Measurements from ENCODE around the gene KIR2DL1.
"Not testable (repeated sequence)": the region's sequence is repeated elsewhere in the genome, so short reads cannot be mapped to it uniquely, and the experiment has no call there.

KIR2DL1 gene

DNA sequence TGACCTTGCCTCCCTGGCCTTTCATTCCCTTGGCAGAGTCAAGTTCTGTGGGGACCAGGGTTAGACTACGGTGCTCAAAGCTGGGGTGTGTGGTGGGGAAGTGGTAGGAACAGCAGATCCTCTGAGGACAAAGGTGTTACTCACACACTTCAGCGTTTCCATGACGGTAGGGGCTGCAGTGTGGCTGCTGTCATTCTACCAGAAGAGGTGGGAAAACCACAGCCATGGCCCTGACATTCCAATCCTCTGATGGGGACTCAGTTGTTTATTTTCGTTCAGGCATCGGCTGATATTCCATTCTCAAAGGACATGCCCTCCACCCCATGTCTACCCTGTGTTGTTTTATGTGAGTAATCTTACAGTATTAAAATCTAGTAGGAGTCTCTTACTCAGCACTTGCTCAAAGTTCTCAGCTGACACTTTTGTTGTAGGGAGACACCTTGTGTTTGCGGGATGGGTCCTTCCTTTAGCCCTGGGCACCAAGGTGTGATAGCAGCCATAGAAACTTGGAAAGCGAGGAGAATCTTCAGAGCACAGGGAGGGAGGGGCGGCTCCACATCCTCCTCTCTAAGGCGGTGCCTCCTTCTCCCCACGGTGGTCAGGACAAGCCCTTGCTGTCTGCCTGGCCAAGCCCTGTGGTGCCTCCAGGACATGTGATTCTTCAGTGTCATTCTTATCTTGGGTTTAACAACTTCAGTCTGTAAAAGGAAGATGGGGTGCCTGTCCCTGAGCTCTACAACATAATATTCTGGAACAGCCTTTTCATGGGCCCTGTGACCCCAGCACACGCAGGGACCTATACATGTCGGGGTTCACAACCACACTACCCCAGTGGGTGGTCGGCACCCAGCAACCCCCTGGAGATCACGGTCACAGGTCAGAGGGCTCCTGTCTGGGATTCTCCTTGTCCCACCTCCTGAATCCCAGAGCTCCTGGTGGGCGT is 1.7 kb downstream of the KIR2DL1 start:
- in situ Hi-C loops (cut with MboI; ENCODE audit: low sequenced_read_pairs): not testable (repeated sequence)

DNA sequence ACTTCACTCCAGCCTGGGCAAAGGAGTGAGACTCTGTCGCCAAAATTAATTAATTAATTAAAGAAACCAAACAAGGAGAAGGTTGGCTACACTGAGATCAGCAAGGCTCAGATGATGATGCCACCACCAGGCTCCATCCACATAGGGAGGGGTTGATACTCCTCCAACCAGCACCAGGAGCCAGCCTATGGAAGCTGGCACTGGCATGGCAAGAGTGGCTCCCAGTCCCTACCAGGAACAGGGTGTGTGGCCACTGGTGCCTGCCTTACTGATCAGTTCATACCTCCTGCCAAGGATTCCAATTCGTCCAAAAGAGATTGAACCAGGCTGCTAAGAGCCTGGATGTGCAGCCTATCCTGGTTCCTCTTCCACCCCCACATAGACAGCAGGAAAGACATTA is 3.1 kb downstream of the KIR2DL1 start:
- in situ Hi-C loops (cut with MboI; ENCODE audit: low sequenced_read_pairs): not testable (repeated sequence)

DNA sequence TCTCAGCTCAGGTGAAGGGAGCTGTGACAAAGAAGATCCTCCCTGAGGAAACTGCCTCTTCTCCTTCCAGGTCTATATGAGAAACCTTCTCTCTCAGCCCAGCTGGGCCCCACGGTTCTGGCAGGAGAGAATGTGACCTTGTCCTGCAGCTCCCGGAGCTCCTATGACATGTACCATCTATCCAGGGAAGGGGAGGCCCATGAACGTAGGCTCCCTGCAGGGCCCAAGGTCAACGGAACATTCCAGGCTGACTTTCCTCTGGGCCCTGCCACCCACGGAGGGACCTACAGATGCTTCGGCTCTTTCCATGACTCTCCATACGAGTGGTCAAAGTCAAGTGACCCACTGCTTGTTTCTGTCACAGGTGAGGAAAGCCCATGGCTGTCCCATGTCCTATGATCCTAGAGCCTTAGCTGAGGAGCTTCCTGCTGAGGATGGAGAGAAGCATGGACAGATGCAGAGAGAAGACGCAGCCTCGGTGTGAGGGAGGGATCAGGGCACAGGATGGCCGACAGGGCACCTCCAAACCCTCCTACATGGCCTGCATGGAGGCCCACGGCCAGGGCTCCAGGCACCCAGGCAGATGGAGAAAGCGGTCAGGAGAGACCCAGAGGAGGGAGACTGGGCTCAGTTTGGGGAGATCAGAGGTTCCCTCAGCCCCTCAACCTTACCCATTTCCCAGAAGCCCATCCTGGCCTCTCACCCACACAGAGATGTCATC is 5.7 kb downstream of the KIR2DL1 start:
- in situ Hi-C loops (cut with MboI; ENCODE audit: low sequenced_read_pairs): not testable (repeated sequence)

- in situ Hi-C loops (cut with MboI; ENCODE audit: low sequenced_read_pairs): not testable (repeated sequence)
These were observed 6.2 kb downstream of the KIR2DL1 start for GRCh38 chr19:54775830-54776229.

- in situ Hi-C loops (cut with MboI; ENCODE audit: low sequenced_read_pairs): not testable (repeated sequence)
These were observed 8.3 kb downstream of the KIR2DL1 start for GRCh38 chr19:54777851-54778250.

DNA sequence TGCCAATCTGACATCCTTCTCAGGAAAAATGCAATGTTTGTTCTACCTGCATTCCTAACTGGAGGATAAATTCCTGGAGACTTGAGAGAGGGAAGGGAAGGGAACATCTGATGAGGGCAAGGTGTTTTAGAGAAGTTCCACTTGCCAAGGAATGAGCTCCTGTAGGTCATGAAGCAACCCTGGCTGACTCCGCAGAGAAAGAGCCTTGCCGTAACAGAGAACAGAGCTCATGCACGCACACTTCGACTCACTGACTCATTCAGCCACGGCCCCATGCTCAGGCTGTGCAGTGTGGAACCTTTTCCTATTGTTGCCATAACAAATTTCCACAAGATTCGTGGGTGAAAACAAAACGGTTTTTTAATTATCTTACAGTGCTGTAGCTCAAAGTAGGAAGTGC is 9.3 kb downstream of the KIR2DL1 start:
- in situ Hi-C loops (cut with MboI; ENCODE audit: low sequenced_read_pairs): not testable (repeated sequence)

DNA sequence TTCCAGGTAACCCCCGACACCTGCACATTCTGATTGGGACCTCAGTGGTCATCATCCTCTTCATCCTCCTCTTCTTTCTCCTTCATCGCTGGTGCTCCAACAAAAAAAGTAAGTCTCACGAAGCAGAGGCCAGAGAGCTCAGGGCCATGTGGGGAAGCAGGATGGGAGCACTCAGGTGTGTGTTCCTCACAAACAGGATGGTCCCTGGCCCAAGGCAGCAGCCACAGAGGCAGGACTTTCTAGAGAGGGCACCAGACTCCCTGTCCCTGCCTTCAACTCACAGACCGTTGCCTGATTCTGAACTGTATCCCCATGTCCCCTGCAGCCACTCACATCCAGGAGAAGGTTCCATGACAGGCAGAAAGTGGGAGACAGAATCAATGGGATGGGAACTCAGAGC is 13.3 kb downstream of the KIR2DL1 start:
- in situ Hi-C loops (cut with MboI; ENCODE audit: low sequenced_read_pairs): not testable (repeated sequence)

DNA sequence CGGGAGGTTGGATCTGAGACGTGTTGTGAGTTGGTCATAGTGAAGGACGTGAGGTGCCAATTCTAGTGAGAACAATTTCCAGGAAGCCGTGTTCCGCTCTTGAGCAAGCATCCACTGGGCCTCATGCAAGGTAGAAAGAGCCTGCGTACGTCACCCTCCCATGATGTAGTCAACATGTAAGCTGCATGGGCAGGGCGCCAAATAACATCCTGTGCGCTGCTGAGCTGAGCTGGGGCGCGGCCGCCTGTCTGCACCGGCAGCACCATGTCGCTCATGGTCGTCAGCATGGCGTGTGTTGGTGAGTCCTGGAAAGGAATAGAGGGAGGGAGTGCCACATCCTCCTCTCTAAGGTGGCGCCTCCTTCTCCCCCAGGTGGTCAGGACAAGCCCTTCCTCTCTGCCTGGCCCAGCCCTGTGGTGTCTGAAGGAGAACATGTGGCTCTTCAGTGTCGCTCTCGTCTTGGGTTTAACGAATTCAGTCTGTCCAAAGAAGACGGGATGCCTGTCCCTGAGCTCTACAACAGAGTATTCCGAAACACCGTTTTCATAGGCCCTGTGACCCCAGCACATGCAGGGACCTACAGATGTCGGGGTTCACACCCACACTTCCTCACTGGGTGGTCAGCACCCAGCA is 16.6 kb downstream of the KIR2DL1 start:
- in situ Hi-C loops (cut with MboI; ENCODE audit: low sequenced_read_pairs): not testable (repeated sequence)

DNA sequence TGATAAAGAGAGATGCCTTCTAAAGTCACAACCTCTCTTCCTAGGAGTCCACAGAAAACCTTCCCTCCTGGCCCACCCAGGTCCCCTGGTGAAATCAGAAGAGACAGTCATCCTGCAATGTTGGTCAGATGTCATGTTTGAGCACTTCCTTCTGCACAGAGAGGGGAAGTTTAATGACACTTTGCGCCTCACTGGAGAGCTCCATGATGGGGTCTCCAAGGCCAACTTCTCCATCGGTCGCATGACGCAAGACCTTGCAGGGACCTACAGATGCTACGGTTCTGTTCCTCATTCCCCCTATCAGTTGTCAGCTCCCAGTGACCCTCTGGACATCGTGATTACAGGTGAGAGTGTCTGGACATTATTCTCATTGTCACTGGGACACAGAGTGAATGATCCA is 18.6 kb downstream of the KIR2DL1 start:
- in situ Hi-C loops (cut with MboI; ENCODE audit: low sequenced_read_pairs): not testable (repeated sequence)

GRCh38 chr19:54790711-54791110 is 21.1 kb downstream of the KIR2DL1 start:
- in situ Hi-C loops (cut with MboI; ENCODE audit: low sequenced_read_pairs): no loop called here

- in situ Hi-C loops (cut with MboI; ENCODE audit: low sequenced_read_pairs): no loop called here
These were observed 21.9 kb downstream of the KIR2DL1 start for GRCh38 chr19:54791476-54791875.

DNA sequence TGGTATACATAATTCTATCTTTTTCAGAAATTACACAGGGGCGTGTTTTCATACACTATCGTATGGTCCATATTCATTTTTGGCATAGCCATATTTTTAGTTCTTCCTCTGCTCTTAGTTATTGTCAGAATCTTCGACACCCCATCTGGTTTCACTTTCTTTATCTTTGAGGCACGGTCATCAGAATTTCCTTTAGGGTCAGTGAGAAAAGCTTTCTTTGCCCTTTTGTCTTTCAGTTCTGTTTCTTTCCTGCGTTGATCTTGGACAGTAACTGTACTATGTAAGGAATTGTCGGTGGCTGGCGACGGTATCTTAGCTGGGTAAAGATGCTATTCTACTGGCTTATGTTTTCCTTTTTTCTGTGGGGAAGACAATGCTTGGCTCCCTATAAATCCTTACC is 23.2 kb downstream of the KIR2DL1 start:
- in situ Hi-C loops (cut with MboI; ENCODE audit: low sequenced_read_pairs): no loop called here

GRCh38 chr19:54795758-54796157 is 26.2 kb downstream of the KIR2DL1 start:
- in situ Hi-C loops (cut with MboI; ENCODE audit: low sequenced_read_pairs): no loop called here

DNA sequence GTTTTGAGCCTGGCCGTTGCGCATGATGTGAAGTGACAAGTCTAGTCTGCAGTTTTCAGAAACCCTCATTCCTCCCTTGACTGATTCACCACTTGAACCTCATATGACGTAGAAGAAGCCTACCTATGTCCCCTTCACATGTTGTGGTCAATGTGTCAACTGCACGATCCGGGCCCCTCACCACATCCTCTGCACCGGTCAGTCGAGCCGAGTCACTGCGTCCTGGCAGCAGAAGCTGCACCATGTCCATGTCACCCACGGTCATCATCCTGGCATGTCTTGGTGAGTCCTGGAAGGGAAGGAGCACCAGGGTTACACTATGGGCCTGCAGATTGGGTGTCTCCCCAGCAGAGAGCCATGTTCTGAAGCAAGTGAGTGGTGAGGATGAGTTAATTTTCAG is 33.8 kb downstream of the KIR2DL1 start, which contains the start of gene KIR2DL4:
Gene KIR2DL4 (plus strand): TSS at position 201 of the 400 bp plus-strand sequence. CDS start 42 bp downstream, at position 243.
- in situ Hi-C loops (cut with MboI; ENCODE audit: low sequenced_read_pairs): no loop called here

DNA sequence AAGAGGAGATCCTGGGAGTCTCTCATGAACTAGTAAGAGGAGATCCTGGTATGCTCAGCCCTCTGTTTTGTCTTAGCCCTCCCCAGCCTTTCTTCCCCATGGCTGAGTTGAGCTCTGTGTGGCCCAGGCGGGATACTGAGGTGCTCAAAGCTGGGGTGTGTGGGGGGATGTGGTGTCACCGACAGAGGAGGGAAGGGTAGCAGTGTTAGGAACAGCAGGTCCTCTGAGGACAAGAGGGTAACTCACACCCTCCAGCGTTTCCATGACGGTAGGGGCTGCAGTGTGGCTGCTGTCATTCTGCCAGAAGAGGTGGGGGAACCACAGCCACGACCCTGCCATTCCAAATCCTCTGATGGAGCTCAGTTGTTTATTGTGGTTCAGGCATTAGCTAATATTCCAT is 34.5 kb downstream of the KIR2DL1 start:
- in situ Hi-C loops (cut with MboI; ENCODE audit: low sequenced_read_pairs): no loop called here

GRCh38 chr19:54804571-54804970 is 35.0 kb downstream of the KIR2DL1 start:
- in situ Hi-C loops (cut with MboI; ENCODE audit: low sequenced_read_pairs): no loop called here

DNA sequence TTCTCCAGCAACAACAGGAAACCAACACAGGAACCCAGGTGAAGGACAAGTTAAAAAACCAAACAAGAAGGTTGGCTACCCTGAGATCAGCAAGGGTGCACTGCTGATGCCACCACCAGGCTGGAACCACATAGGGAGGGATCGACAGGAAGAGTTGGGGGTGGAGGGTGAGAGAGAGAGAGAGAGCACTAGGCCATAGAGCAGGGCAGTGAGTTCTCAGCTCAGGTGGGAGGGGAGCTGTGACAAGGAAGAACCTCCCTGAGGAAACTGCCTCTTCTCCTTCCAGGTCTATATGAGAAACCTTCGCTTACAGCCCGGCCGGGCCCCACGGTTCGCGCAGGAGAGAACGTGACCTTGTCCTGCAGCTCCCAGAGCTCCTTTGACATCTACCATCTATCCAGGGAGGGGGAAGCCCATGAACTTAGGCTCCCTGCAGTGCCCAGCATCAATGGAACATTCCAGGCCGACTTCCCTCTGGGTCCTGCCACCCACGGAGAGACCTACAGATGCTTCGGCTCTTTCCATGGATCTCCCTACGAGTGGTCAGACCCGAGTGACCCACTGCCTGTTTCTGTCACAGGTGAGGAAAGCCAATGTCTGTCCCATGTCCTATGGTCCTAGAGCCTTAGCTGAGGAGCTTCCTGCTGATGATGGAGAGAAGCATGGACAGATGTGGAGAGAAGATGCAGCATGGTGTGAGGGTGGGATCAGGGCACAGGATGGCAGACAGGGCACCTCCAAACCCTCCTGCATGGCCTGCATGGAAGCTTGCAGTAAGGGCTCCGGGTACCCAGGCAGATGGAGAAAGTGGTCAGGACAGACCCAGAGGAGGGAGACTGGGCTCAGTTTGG is 36.3 kb downstream of the KIR2DL1 start:
- in situ Hi-C loops (cut with MboI; ENCODE audit: low sequenced_read_pairs): no loop called here

- in situ Hi-C loops (cut with MboI; ENCODE audit: low sequenced_read_pairs): no loop called here
These were observed 36.9 kb downstream of the KIR2DL1 start for GRCh38 chr19:54806516-54806838.

DNA sequence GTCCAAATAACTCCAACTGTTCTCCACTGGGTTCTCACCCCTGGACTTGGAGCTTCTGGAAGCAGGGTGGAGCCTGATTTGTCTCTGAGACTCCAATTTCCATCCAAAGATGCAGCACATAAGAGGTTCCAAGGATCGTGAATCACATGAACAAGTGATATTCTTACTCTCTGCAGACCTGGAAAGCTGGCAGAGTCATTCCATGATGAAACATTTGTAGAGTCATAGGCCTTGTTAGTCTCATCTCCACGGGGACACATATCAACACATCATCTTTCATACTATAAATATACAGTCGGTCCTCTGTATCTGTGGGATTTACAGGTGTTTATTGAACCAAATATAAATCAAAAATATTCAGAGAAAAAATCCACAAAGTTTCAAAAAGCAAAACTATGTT is 45.0 kb downstream of the KIR2DL1 start:
- in situ Hi-C loops (cut with MboI; ENCODE audit: low sequenced_read_pairs): not testable (repeated sequence)

- in situ Hi-C loops (cut with MboI; ENCODE audit: low sequenced_read_pairs): loop anchor here (5.0 kb wide), 1 partner anchor 36 kb away; the partner anchor contains the start of gene KIR3DL2
These were observed 46.7 kb downstream of the KIR2DL1 start, which contains the start of gene KIR3DL1 for GRCh38 chr19:54816251-54816650. Gene KIR3DL1, plus strand, starts transcription at chr19:54816468.

Data from HL-60/S4 treated with phorbol 12-myristate 13-acetate at 8.2 ng/mL for 4 days and 3 days (cell line).